Liver (tissue), 9 donors: Measurements from ENCODE around the gene PIP4K2A. TPM values are rescaled to one million over a fixed set of nuclear protein-coding genes. Genes with fewer than 3 reads are reported as not detected.

Experiments
- DNase-seq: peaks from one replicate; pipeline ENCODE4 v3.0.0-alpha.2; 2017; ENCODE audit warnings: low spot score
- H3K27ac ChIP-seq, 2 donors: one replicate each; pipeline ENCODE4 v1.7.0; 2013; ENCODE audit warnings: inconsistent platforms in 2 of 2, low read length in 2 of 2, control low read depth in 1 of 2, low read depth in 1 of 2, mild to moderate bottlenecking in 1 of 2
- H3K27me3 ChIP-seq, 4 donors: one replicate each; pipeline versions ENCODE4 v1.6.1 to v1.7.0; 2013; ENCODE audit warnings: low read length in 3 of 4, inconsistent platforms in 1 of 4, mild to moderate bottlenecking in 1 of 4, moderate library complexity in 1 of 4; ENCODE audit not compliant: control insufficient read depth in 4 of 4, insufficient read depth in 4 of 4
- H3K36me3 ChIP-seq, 4 donors: one replicate each; pipeline versions ENCODE4 v1.6.1 to v1.7.0; 2013; ENCODE audit warnings: low read length in 3 of 4, mild to moderate bottlenecking in 3 of 4, low read depth in 1 of 4, moderate library complexity in 1 of 4; ENCODE audit not compliant: control insufficient read depth in 4 of 4, insufficient read depth in 3 of 4
- H3K4me1 ChIP-seq, 4 donors: one replicate each; pipeline versions ENCODE4 v1.6.1 to v1.7.0; 2013; ENCODE audit warnings: low read length in 3 of 4, mild to moderate bottlenecking in 3 of 4, moderate library complexity in 1 of 4; ENCODE audit not compliant: control insufficient read depth in 4 of 4, insufficient read depth in 4 of 4
- H3K4me3 ChIP-seq, 3 donors: one replicate each; pipeline versions ENCODE4 v1.6.1 to v1.7.0; 2013; ENCODE audit warnings: low read length in 3 of 3, control low read depth in 1 of 3, low read depth in 1 of 3, mild to moderate bottlenecking in 1 of 3
- H3K9ac ChIP-seq, 2 donors: one replicate each; pipeline ENCODE4 v1.7.0; 2013; ENCODE audit warnings: low read length in 2 of 2, mild to moderate bottlenecking in 2 of 2, moderate library complexity in 2 of 2, control low read depth in 1 of 2, low read depth in 1 of 2
- H3K9me3 ChIP-seq, 4 donors: one replicate each; pipeline versions ENCODE4 v1.6.1 to v1.7.0; 2013; ENCODE audit warnings: low read length in 3 of 4; ENCODE audit not compliant: control insufficient read depth in 4 of 4
- EGR1 ChIP-seq, 2 donors: IDR thresholded peaks; 2 replicates each; pipeline ENCODE4 v1.6.1; 2016 to 2018; ENCODE audit warnings: antibody characterized with exemption in 2 of 2, low read depth in 2 of 2
- FOXA1 ChIP-seq: IDR thresholded peaks from 2 replicates; pipeline ENCODE4 v1.6.1; 2016; ENCODE audit warnings: antibody characterized with exemption
- FOXA2 ChIP-seq: IDR thresholded peaks from 2 replicates; pipeline ENCODE4 v1.6.1; 2016; ENCODE audit warnings: antibody characterized with exemption
- GABPA ChIP-seq, 2 donors: IDR thresholded peaks in 1 of 2; conservative IDR thresholded peaks in 1 of 2; 2 replicates each; pipeline ENCODE4 v1.6.1; 2016; ENCODE audit warnings: antibody characterized with exemption in 2 of 2, mild to moderate bottlenecking in 1 of 2, moderate library complexity in 1 of 2
- HNF4A ChIP-seq, 2 donors: conservative IDR thresholded peaks; 2 replicates each; pipeline ENCODE4 v1.6.1; 2016; ENCODE audit warnings: antibody characterized with exemption in 2 of 2, mild to moderate bottlenecking in 2 of 2
- HNF4G ChIP-seq: IDR thresholded peaks from 2 replicates; pipeline ENCODE4 v1.6.1; 2016; ENCODE audit warnings: antibody characterized with exemption
- JUND ChIP-seq, 2 donors: IDR thresholded peaks; 2 replicates each; pipeline ENCODE4 v1.6.1; 2016; ENCODE audit warnings: antibody characterized with exemption in 2 of 2
- NR2F2 ChIP-seq: IDR thresholded peaks from 2 replicates; pipeline ENCODE4 v1.6.1; 2016; ENCODE audit warnings: antibody characterized with exemption
- RAD21 ChIP-seq, 2 donors: IDR thresholded peaks; 2 replicates each; pipeline ENCODE4 v1.6.1; 2016; ENCODE audit warnings: antibody characterized with exemption in 2 of 2, mild to moderate bottlenecking in 2 of 2
- RXRA ChIP-seq, 2 donors: IDR thresholded peaks; 2 replicates each; pipeline ENCODE4 v1.6.1; 2017 to 2018; ENCODE audit warnings: antibody characterized with exemption in 2 of 2, mild to moderate bottlenecking in 1 of 2
- SP1 ChIP-seq: IDR thresholded peaks from 2 replicates; pipeline ENCODE4 v1.6.1; 2018; ENCODE audit warnings: antibody characterized with exemption, mild to moderate bottlenecking
- TAF1 ChIP-seq: conservative IDR thresholded peaks from 2 replicates; pipeline ENCODE4 v1.6.1; 2016; ENCODE audit warnings: antibody characterized with exemption, mild to moderate bottlenecking
- YY1 ChIP-seq: IDR thresholded peaks from 2 replicates; pipeline ENCODE4 v1.6.1; 2016; ENCODE audit warnings: antibody characterized with exemption, mild to moderate bottlenecking
- WGBS: extraction: QIAGEN DNeasy Blood & Tissue Kit; methylation state at CpG from one replicate; pipeline ENCODE4 v1.1.7; 2013; 5-methylcytosine and 5-hydroxymethylcytosine counted together
- polyA plus RNA-seq, 2 donors: library from polyadenylated mRNA; stranded (reverse) in 1 of 2; unstranded in 1 of 2; fragments of 200-250 nt in 1 of 2; fragments of >200 nt in 1 of 2; fragmentation: Nextera tagmentation in 1 of 2; extraction: Ambion mirVana in 1 of 2; gene quantifications; one replicate each; pipeline versions ENCODE4 v1.2.1 to v1.2.3, GENCODE V29; 2013 to 2015
- total RNA-seq, 2 donors: library from RNA; depleted of rRNA; stranded (reverse); fragments of >200 nt; gene quantifications; one replicate each; pipeline ENCODE4 v1.2.3, GENCODE V29; 2014
- TF ChIP-seq, protein P1 (sequence below): IDR thresholded peaks from 2 replicates; pipeline ENCODE4 v1.6.1; 2016; ENCODE audit warnings: antibody characterized with exemption
- TF ChIP-seq, protein P2 (sequence below): IDR thresholded peaks from 2 replicates; pipeline ENCODE4 v1.6.1; 2016; ENCODE audit warnings: antibody characterized with exemption
- TF ChIP-seq, protein P3 (sequence below): IDR thresholded peaks from 2 replicates; pipeline ENCODE4 v1.6.1; 2016; ENCODE audit warnings: antibody characterized with exemption, mild to moderate bottlenecking
- TF ChIP-seq, protein P4 (sequence below): IDR thresholded peaks from 2 replicates; pipeline ENCODE4 v1.6.1; 2016; ENCODE audit warnings: antibody characterized with exemption
- TF ChIP-seq, protein P5 (sequence below): fragments of 150-350 bp; IDR thresholded peaks from 2 replicates; pipeline ENCODE4 v1.5.1; 2017; ENCODE audit warnings: improper control_type of control experiment, low read depth, low read length; ENCODE audit not compliant: missing input control
- donor health status: healthy.
- donor health status: healthy.
- donor health status: healthy.
- donor health status: healthy.
- donor health status: healthy.

The PIP4K2A gene
- total and polyA plus RNA-seq, 4 donors: 6.4 to 53.7 (median 8.6) TPM

DNA sequence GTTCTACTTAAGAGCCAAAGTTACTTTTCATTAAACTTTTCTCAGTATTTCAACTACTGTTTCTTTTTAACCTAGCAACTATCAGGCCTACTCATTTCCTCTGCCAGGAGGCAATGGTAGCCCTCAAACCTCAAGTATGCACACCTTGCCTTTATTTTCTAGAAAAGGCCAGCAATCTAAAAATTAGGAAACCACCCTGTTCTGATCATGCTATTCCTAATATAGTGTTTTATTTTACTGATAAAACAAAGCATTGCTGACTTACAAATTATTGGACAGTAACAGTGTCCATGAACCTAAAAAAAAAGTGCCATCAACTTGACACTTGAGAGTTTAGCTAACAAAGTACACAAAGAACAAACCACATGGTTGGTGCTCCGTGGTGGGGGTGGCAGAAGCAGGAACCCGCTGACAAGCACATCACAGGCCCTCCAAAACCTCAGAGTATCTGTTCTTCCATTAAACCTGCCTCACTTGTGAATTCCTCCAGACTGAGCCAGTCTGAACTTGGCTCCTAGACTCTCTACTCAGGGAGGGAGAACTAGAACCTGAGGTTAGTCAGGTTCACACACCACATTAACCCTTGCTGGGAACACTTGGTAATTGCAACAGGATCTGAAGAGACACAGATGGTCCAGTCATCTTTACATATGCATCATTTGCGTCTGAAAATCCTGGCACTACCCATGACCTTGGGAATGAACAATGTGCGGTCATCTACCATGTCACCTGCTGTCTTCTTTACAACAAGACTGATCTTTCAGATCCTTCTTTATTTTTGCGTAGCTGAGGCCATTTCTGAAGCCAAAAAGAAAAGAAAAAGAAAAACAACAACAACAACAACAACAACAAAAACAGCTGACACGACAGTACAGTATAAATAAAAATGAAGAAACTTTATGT, 31.9 kb downstream of the PIP4K2A start:
- no peak for DNase-seq
- no peaks in the 10 kb centered on the region for H3K27me3 ChIP-seq
- peaks cover 4 to 27% (median 18%) of the 10 kb centered on the region in 4 donors for H3K4me1 ChIP-seq
- no peak overlapping the region for H3K9ac ChIP-seq
- peak overlapping the region; percentile 52 to 56 for H3K27ac ChIP-seq
- WGBS: 71% methylated on average over 6 of the region's 6 CpGs
- H3K9me3 ChIP-seq: no peaks in the 10 kb centered on the region
- H3K4me3 ChIP-seq: no peak overlapping the region
- no peaks in the 10 kb centered on the region for H3K36me3 ChIP-seq
- TF ChIP-seq HNF4G (no peak), FOXA1 (peak; percentile 19)

DNA sequence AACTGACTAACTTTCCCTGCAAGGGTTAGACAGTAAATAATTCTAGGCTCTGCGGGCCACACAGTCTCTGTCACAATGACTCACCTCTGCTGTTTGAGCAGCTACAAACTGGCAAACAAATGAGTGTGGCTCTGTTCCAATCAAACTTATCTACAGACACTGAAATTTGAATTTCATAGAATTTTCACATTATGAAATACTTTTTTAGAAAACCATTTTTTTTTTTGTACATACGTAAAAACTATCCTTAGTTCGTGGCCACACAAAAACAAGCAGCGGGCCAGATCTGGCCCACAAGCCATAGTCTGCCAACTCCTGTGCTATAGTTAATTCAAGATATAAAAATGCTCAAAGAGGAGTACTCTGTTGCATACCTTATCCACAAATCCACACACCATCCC, 32.6 kb downstream of the PIP4K2A start:
- no peaks in the 10 kb centered on the region for H3K9me3 ChIP-seq
- WGBS: 43% methylated on average over 4 of the region's 4 CpGs
- H3K9ac ChIP-seq: peak overlapping the region in 1 of 2 donors; percentile 17
- no peak for DNase-seq
- no peaks in the 10 kb centered on the region for H3K36me3 ChIP-seq
- TF ChIP-seq, protein P1, sequence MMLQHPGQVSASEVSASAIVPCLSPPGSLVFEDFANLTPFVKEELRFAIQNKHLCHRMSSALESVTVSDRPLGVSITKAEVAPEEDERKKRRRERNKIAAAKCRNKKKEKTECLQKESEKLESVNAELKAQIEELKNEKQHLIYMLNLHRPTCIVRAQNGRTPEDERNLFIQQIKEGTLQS: peak; percentile 78
- TF ChIP-seq YY1: no peak
- no peak for TF ChIP-seq EGR1 (IDR thresholded peaks at IDR 0.05; ENCODE audit: low read depth in 2 of 2)
- TF ChIP-seq JUND (IDR thresholded peaks at IDR 0.05): peak; percentile 82 to 89
- TF ChIP-seq, protein P2, sequence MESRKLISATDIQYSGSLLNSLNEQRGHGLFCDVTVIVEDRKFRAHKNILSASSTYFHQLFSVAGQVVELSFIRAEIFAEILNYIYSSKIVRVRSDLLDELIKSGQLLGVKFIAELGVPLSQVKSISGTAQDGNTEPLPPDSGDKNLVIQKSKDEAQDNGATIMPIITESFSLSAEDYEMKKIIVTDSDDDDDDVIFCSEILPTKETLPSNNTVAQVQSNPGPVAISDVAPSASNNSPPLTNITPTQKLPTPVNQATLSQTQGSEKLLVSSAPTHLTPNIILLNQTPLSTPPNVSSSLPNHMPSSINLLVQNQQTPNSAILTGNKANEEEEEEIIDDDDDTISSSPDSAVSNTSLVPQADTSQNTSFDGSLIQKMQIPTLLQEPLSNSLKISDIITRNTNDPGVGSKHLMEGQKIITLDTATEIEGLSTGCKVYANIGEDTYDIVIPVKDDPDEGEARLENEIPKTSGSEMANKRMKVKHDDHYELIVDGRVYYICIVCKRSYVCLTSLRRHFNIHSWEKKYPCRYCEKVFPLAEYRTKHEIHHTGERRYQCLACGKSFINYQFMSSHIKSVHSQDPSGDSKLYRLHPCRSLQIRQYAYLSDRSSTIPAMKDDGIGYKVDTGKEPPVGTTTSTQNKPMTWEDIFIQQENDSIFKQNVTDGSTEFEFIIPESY: no peak
- no peak for TF ChIP-seq HNF4G
- TF ChIP-seq, protein P3, sequence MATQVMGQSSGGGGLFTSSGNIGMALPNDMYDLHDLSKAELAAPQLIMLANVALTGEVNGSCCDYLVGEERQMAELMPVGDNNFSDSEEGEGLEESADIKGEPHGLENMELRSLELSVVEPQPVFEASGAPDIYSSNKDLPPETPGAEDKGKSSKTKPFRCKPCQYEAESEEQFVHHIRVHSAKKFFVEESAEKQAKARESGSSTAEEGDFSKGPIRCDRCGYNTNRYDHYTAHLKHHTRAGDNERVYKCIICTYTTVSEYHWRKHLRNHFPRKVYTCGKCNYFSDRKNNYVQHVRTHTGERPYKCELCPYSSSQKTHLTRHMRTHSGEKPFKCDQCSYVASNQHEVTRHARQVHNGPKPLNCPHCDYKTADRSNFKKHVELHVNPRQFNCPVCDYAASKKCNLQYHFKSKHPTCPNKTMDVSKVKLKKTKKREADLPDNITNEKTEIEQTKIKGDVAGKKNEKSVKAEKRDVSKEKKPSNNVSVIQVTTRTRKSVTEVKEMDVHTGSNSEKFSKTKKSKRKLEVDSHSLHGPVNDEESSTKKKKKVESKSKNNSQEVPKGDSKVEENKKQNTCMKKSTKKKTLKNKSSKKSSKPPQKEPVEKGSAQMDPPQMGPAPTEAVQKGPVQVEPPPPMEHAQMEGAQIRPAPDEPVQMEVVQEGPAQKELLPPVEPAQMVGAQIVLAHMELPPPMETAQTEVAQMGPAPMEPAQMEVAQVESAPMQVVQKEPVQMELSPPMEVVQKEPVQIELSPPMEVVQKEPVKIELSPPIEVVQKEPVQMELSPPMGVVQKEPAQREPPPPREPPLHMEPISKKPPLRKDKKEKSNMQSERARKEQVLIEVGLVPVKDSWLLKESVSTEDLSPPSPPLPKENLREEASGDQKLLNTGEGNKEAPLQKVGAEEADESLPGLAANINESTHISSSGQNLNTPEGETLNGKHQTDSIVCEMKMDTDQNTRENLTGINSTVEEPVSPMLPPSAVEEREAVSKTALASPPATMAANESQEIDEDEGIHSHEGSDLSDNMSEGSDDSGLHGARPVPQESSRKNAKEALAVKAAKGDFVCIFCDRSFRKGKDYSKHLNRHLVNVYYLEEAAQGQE: no peak
- TF ChIP-seq RXRA (IDR thresholded peaks at IDR 0.05): no peak
- TF ChIP-seq HNF4A (conservative IDR thresholded peaks at IDR 0.05): peak in 1 of 2 donors; percentile 12
- TF ChIP-seq, protein P4, sequence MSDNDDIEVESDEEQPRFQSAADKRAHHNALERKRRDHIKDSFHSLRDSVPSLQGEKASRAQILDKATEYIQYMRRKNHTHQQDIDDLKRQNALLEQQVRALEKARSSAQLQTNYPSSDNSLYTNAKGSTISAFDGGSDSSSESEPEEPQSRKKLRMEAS: no peak
- no peak for TF ChIP-seq NR2F2
- TF ChIP-seq, protein P5, sequence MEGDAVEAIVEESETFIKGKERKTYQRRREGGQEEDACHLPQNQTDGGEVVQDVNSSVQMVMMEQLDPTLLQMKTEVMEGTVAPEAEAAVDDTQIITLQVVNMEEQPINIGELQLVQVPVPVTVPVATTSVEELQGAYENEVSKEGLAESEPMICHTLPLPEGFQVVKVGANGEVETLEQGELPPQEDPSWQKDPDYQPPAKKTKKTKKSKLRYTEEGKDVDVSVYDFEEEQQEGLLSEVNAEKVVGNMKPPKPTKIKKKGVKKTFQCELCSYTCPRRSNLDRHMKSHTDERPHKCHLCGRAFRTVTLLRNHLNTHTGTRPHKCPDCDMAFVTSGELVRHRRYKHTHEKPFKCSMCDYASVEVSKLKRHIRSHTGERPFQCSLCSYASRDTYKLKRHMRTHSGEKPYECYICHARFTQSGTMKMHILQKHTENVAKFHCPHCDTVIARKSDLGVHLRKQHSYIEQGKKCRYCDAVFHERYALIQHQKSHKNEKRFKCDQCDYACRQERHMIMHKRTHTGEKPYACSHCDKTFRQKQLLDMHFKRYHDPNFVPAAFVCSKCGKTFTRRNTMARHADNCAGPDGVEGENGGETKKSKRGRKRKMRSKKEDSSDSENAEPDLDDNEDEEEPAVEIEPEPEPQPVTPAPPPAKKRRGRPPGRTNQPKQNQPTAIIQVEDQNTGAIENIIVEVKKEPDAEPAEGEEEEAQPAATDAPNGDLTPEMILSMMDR: no peak
- TF ChIP-seq GABPA (IDR thresholded peaks at IDR 0.05 in 1 of 2, conservative IDR thresholded peaks at IDR 0.05 in 1 of 2): no peak
- TF ChIP-seq FOXA1: no peak
- TF ChIP-seq RAD21 (IDR thresholded peaks at IDR 0.05): no peak
- no peak for TF ChIP-seq TAF1
- TF ChIP-seq FOXA2: peak; percentile 10
- TF ChIP-seq SP1: no peak
- H3K27ac ChIP-seq: peak overlapping the region; percentile 52 to 56
- H3K4me1 ChIP-seq: peaks cover 4 to 27% (median 18%) of the 10 kb centered on the region in 4 donors
- H3K27me3 ChIP-seq: no peaks in the 10 kb centered on the region
- H3K4me3 ChIP-seq: no peak overlapping the region
